Activated CD4-positive, alpha-beta T cell treated with anti-CD3 and anti-CD28 coated beads, Interleukin-2, Interleukin-4, amounts not matched to agents 100 ng/mL and 50 ng/mL, durations not matched to agents 16 hours and 8 hours (primary cell): ENCODE measurements around the gene PRPSAP2.
"Not testable (repeated sequence)": the region's sequence is repeated elsewhere in the genome, so short reads cannot be mapped to it uniquely, and the experiment has no call there.

ENCODE experiments used
- DNase-seq: peaks from one replicate; pipeline ENCODE4 v3.0.0-alpha.2; 2020; ENCODE audit warnings: low spot score

Gene PRPSAP2

DNA sequence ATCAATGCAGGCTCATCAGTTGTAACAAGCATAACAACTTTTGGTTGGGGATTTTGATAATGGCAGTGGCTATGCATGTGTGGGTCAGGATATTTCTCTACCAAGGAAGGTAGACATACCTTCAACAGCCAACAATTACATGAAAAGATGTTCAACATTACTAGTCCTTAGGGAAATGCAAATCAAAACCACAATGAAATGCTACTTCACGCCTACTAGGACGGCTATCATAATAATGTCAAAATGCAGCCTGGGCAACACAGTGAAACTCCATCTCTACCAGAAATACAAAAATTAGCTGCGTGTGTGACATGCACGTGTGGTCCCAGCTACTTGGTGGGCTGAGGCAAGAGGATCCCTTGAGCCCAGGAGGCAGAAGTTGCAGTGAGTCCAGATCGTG lies 86.7 kb downstream of the PRPSAP2 start:
- no peak for DNase-seq

DNA sequence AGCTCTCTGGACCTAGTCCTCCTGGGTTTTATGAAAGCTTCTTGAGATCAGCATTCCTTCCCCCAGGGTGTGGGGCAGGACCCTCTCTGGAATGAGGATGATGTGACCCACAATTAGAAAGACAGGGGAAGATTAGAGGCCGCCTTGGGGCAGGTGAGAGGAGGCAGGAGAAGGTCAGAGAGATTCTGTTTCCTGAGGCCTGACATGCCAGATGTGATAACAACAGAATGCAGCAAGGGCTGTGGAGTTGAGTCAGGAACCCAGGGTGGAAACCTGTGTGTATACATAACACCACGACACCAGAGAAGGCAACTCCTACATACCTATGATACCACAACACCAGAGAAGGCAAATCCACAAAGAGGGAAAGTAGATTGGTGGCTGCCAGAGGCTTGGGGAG lies 88.6 kb downstream of the PRPSAP2 start:
- no peak for DNase-seq

- no peak for DNase-seq
Observed at GRCh38 chr17:18947866-18948265, 89.9 kb downstream of the PRPSAP2 start.

- DNase-seq: no peak
Observed at GRCh38 chr17:18948476-18949006, 90.6 kb downstream of the PRPSAP2 start.

GRCh38 chr17:18949566-18949965 lies 91.6 kb downstream of the PRPSAP2 start:
- no peak for DNase-seq

- DNase-seq: no peak
Observed at GRCh38 chr17:18950346-18950745, 92.4 kb downstream of the PRPSAP2 start.

GRCh38 chr17:18950944-18951905 lies 93.3 kb downstream of the PRPSAP2 start:
- no peak for DNase-seq

- no peak for DNase-seq
Observed at GRCh38 chr17:18951941-18952842, 94.3 kb downstream of the PRPSAP2 start, which contains the start of gene SLC5A10. Gene SLC5A10 (plus strand): TSS chr17:18952165. CDS start chr17:18952206, 41 bp downstream.

DNA sequence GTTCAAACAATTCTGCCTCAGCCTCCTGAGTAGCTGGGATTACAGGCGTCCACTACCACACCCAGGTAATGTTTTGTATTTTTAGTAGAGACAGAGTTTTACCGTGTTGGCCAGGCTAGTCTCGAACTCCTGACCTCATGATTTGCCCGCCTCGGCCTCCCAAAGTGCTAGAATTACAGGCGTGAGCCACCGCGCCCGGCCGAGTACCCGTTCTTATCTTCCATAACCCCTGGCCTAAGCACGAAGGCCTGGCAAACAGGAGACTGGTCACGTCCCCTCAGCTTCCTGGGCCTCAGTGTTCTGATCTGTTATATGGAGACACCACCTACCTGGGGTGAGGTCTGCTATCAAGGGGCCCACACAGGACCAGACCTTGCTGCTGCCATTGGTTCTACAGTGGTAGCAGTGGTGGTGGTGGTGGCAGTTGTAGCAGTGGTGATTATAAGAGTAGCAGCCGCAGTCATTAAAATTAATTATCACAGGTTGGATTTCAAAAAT lies 95.3 kb downstream of the PRPSAP2 start:
- DNase-seq: no peak

DNA sequence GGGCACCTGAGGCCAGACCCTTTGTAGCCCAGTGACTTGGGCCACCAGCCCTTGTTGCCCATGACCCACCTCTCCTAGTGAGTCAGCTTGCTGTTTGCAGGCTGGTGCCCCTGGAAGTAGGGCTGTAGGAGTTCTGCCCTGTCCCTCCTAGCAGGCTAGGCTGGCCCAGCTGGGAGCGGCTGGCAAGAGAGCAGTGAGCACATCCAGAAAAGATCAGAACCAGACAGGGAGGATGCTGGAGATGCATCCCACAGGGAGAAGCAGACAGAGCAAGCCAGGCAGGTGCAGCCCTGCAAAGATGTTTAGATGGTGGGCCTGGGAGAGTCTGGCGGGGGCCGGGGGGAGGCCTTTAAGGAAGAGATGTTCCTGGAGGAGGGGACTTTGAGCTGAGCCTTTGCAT lies 96.4 kb downstream of the PRPSAP2 start:
- no peak for DNase-seq

DNA sequence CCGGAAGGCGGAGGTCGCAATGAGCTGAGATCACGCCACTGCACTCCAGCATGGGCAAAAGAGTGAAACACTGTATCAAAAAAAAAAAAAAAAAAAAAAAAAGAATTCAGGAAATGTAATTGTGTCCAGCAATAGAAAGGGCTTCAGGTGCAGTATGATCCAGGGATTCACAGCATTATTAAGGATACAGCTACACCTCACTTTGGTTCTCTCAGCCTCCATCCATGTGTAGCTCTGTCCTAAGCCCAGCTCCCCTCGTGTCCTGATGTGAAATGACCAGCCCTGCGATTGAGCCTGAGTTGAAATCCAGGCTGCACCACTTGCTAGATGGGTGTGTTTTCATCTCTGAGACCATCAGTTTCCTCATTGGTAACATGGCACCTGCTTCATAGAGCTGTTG lies 97.1 kb downstream of the PRPSAP2 start:
- no peak for DNase-seq

GRCh38 chr17:18956021-18956420 lies 98.1 kb downstream of the PRPSAP2 start:
- not testable (repeated sequence) for DNase-seq

DNA sequence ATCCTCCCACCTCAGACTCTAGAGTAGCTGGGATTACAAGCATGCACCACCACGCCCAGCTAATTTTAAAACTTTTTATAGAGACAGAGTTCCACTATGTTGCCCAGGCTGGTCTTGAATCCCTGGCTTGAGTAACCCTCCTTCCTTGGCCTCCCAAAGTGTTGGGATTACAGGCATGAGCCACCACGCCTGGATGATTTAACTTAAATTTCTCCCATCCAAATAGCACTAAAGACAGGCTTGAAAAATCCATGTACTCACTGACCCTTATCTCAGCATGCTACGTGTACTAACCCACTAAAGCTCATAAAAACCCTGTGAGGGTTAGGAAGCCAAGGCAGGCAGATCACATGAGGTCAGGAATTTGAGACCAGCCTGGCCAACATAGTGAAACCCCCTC lies 98.7 kb downstream of the PRPSAP2 start:
- DNase-seq: no peak

GRCh38 chr17:18957831-18958230 lies 99.9 kb downstream of the PRPSAP2 start:
- no peak for DNase-seq

GRCh38 chr17:18958611-18959010 lies 100.7 kb downstream of the PRPSAP2 start:
- DNase-seq: no peak

- DNase-seq: no peak
Observed at GRCh38 chr17:18959071-18959844, 101.3 kb downstream of the PRPSAP2 start.

GRCh38 chr17:18959845-18960240 lies 101.9 kb downstream of the PRPSAP2 start:
- DNase-seq: no peak

- no peak for DNase-seq
Observed at GRCh38 chr17:18960241-18960665, 102.3 kb downstream of the PRPSAP2 start.

- DNase-seq: peak; percentile 82
Observed at GRCh38 chr17:18960803-18961511, 103.0 kb downstream of the PRPSAP2 start.

DNA sequence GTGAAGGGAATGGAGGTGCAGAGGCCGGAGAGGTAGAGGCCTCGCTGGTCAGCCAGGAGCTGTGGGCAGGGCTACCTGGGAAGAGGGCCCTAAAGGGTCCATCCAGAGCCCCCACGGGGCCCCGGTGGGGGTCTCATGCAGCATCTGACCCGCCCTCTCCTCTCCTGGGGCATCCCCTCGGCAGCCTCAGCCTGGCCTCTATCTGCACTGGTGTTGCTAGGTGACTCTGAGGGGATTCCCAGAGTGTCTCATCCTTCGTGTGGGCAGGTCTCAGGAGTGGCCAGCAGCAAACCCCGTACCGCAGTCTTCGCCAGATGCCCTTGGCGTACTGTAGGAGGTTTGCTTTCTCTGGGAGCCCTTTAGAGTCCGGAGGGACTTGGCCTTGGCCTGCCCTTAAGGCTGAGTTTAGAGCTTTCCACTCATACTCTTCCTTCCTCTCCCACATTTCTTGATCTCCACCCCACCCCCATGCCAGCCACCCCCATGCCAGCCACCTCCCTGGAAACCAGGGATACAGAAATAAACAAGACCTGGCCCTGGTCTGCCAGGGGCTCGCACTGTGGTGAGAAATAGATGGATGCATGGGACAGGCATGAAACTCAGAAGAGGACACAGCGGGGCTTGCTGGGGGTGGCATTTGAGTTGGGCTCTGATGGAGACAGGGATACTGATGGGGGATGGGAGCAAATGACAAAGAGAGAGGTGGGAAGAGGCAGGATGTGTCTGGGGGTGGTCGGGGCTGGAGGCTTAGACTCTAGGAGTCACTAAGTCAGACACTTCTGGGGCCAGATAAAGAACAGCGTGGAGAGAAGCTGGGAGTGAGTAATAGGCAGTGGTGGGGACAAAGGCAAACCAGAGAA lies 103.9 kb downstream of the PRPSAP2 start:
- no peak for DNase-seq
